GM19324 (cell line): ENCODE results near the gene ZNF319.
"Not testable (repeated sequence)": the region's sequence is repeated elsewhere in the genome, so short reads cannot be mapped to it uniquely, and the experiment has no call there.

Experiments used
- ATAC-seq: cut with Tn5 transposase; IDR thresholded peaks from one replicate; pipeline ENCODE4 v1.9.1; 2021; ENCODE audit warnings: mild to moderate bottlenecking, moderate library complexity; ENCODE audit not compliant: unreplicated experiment, low FRiP score

The ZNF319 gene

GRCh38 chr16:57979006-57979585 lies 21.4 kb downstream of the ZNF319 start:
- ATAC-seq = no peak

- ATAC-seq = not testable (repeated sequence)
Observed at GRCh38 chr16:57978070-57978465, 22.4 kb downstream of the ZNF319 start.

- no peak for ATAC-seq
Observed at GRCh38 chr16:57977418-57978069, 22.9 kb downstream of the ZNF319 start.

GRCh38 chr16:57976331-57976796 lies 24.1 kb downstream of the ZNF319 start:
- ATAC-seq = no peak

- ATAC-seq = no peak
Observed at GRCh38 chr16:57972306-57972705, 28.2 kb downstream of the ZNF319 start.

- no peak for ATAC-seq
Observed at GRCh38 chr16:57971848-57972247, 28.6 kb downstream of the ZNF319 start.

GRCh38 chr16:57970970-57971369 lies 29.5 kb downstream of the ZNF319 start, which contains the start of gene CNGB1:
TSS of gene CNGB1 (minus strand) at chr16:57971128. CDS start at chr16:57967286, 3,842 bp downstream.
- no peak for ATAC-seq

- ATAC-seq = no peak
Observed at GRCh38 chr16:57970319-57970718, 30.2 kb downstream of the ZNF319 start.

- no peak for ATAC-seq
Observed at GRCh38 chr16:57969451-57970123, 30.9 kb downstream of the ZNF319 start.

GRCh38 chr16:57967916-57968315 lies 32.6 kb downstream of the ZNF319 start:
- no peak for ATAC-seq

GRCh38 chr16:57966986-57967385 lies 33.5 kb downstream of the ZNF319 start:
- ATAC-seq = no peak

- ATAC-seq = no peak
Observed at GRCh38 chr16:57966204-57966771, 34.2 kb downstream of the ZNF319 start.

- ATAC-seq = no peak
Observed at GRCh38 chr16:57964157-57964700, 36.2 kb downstream of the ZNF319 start.

GRCh38 chr16:57962756-57963155 lies 37.7 kb downstream of the ZNF319 start:
- no peak for ATAC-seq

GRCh38 chr16:57962046-57962445 lies 38.4 kb downstream of the ZNF319 start:
- ATAC-seq = no peak

- no peak for ATAC-seq
Observed at GRCh38 chr16:57961538-57961937, 38.9 kb downstream of the ZNF319 start.

GRCh38 chr16:57960826-57961472 lies 39.5 kb downstream of the ZNF319 start:
- ATAC-seq = no peak

GRCh38 chr16:57960310-57960709 lies 40.2 kb downstream of the ZNF319 start:
- ATAC-seq = no peak

- ATAC-seq = no peak
Observed at GRCh38 chr16:57959804-57960203, 40.7 kb downstream of the ZNF319 start.

- ATAC-seq = no peak
Observed at GRCh38 chr16:57959121-57959520, 41.4 kb downstream of the ZNF319 start.

- ATAC-seq = no peak
Observed at GRCh38 chr16:57958544-57958943, 41.9 kb downstream of the ZNF319 start.
